NCI-H2029 (cell line): Measurements from ENCODE around the gene UBA3.

ENCODE experiments used
- DNase-seq: peaks from one replicate; lab custom pipeline; 2025; lab: John Stamatoyannopoulos, UW

The UBA3 gene

DNA sequence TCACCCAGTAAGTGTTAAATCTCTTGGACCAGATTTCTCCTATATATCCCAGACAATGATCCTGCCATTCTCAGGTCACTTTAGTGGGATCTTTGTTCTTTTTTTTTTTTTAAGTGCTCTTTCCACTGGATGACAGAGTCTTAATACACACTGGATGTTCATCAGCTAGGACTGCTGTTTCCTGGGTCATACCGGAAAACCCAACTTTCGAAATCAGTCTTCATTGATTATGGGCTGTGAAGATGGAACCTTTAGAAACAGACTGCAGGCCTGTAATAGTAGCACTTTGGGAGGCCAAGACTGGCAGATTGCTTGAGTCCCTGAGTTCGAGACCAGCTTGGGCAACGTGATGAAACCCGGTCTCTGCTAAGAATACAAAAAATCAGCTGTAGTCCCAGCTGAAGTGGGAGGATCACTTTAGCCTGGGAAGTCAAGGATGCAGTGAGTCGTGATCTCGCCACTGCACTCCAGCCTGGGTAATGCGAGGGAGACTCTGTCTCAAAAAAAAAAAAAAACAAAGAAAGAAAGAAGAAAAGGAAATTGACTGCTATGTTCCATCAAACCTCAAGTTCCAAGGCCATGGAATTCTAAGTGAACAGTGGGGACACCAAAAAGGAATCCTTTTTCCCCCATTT is 69.0 kb downstream of the UBA3 start:
- no peak for DNase-seq

DNA sequence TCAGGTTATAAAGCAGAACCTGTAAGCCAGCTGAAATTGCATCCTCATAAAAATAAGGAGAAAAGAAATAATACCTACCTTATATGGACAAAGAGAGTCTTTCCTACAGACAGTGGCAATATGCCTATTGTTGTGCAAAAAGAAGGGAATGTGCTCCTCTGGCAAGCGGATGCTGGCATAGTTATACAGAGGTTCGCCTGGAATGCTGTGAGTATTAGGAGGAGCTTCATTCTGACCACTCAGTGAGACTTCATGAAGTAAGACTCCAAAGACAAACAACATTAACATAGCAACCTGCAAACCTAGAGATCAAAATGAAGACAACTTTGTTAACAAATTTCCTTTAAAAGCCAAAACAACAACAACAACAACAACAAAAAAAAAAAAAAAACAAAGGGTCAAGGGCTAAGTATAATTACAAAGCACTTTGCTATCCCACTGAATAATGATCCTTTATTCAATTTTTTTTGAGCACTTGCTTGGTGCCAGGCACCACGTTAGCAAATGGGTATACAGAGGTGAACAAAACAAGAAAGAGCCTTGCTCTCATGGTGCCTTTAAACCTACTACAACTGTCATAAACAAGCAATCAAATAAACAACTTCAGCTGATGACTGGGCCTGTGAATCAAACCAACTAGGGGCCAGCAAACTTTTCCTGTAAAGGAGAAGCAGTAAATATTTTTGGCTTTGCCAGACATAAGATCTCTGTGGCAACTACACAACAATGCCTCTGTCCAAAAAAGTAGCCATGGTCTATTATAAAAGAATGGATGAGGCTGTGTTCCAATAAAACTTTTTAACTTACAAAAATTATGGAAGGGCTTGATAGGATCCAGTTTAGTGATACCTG is 70.4 kb downstream of the UBA3 start:
- no peak for DNase-seq

GRCh38 chr3:69008980-69009379 is 71.2 kb downstream of the UBA3 start:
- no peak for DNase-seq

GRCh38 chr3:69005791-69006482 is 74.2 kb downstream of the UBA3 start:
- DNase-seq, result no peak

GRCh38 chr3:69005071-69005790 is 74.9 kb downstream of the UBA3 start:
- DNase-seq, result no peak
